ENCODE results near the gene CLDN4.
"Not testable (repeated sequence)": the region's sequence is repeated elsewhere in the genome, so short reads cannot be mapped to it uniquely, and the experiment has no call there.

Gene CLDN4

DNA sequence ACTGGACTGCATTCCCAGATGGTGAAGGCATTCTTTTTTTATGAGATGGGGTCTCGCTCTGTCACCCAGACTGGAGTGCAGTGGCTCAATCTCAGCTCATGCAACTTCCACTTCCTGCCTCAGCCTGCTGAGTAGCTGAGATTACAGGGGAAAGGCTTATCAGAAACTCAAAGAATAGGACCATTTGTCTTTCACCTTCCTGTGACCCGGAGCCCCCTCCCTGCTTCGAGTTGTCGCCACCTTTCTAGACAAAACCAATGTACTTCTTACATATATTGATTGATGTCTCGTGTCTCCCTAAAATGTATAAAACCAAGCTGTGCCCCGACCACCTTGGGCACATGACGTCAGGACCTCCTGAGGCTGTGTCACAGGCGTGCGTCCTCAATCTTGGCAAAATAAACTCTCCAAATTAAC lies 13.3 kb downstream of the CLDN4 start:
- no peak for TF ChIP-seq CTCF (conservative IDR thresholded peaks at IDR 0.05)

DNA sequence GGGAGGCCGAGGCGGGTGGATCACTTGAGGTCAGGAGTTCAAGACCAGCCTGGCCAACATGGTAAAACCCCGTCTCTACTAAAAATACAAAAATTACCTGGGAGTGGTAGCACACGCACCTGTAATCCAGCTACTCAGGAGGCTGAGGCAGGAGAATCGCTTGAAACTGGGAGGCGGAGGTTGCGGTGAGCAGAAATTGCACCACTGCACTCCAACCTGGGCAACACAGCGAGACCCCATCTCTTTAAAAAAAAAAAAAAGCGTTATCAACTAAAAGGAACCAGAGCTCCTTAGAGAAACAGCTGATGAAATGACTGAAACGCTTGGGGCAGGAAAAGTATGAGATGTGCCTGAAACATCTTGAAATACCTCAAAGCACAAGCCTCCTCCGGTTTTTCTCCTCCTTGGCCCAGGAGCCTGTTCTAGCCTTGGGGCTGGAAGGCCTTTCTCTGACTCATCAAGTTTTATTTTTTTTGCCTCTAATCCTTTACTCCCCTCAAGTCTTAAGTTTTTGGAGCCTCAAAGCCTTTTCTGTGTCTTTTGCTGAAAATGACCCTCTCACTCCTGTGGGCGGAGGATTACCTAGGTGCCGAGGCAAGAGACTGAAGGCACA lies 14.2 kb downstream of the CLDN4 start:
- H3K27ac ChIP-seq = no peak overlapping the region
- TF ChIP-seq CTCF (conservative IDR thresholded peaks at IDR 0.05) = no peak

More for the DNA sequence above, 13.3 kb downstream of the CLDN4 start:
- no peak overlapping the region for H3K27ac ChIP-seq

- H3K27ac ChIP-seq = not testable (repeated sequence)
These were observed 15.0 kb downstream of the CLDN4 start for GRCh38 chr7:73845701-73846195.

GRCh38 chr7:73847941-73848723 lies 17.3 kb downstream of the CLDN4 start:
- TF ChIP-seq CTCF (conservative IDR thresholded peaks at IDR 0.05) = no peak
- H3K27ac ChIP-seq = no peak overlapping the region

DNA sequence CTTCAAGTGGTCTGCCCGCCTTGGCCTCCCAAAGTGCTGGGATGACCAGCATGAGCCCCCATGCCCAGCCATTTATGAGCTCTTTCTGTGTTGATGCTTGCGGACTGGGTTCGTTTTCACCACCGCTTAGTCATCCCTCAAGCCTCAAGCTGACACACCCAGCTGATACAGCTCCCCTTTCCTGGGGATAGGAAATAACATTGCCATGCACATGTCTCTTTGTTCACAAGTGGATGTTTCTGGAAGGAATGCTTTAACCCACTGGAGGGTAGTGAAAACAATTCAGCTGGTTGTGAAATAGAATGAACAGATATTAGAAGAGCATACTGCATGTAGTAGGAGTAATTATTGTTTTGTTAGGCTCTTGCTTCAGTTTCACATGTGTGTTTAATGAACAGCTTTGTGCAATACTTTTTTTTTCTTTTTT lies 20.0 kb downstream of the CLDN4 start:
- no peak overlapping the region for H3K27ac ChIP-seq
- no peak for TF ChIP-seq CTCF (conservative IDR thresholded peaks at IDR 0.05)

DNA sequence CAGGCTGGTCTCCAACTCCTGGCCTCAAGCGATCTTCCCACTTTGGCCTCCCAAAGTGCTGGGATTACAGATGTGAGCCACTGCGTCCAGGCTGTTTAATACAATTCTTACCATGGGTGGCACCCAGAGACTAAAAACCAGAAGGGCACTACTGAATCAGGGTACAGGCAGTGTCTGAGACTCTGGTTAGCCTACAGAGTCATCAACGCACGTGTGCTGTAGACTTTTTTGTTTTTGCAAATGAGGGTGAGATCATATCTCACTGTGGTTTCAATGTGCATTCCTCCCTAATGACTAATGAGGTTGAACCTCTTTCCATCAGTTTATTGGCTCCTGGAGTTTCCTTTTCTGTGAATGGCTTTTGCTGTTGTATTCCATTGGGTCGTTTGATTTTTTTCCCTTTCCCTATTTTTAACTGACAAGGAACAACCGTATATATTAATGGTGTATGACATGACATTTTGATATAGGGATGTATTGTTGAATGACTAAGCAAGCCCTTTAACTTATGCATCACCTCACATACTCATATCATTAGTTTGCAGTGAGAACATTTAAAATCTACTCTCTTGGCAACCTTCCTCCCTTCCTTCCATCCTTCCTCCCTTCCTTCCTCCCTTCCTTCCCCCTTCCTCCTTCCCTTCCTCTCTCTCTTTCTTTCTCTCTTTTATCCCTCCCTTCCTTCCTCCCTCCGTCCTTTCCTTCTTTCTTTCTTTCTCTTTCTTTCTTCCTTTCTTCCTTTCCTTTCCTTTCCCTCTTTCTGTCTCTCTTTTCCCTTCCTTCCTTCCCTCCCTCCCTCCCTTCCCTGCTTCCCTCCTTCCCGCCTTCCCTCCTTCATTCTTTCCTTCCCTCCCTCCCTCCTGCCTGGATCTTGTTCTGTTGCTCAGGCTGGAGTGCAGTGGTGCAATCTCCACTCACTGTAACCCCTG lies 20.9 kb downstream of the CLDN4 start:
- no peak for TF ChIP-seq CTCF (conservative IDR thresholded peaks at IDR 0.05)
- H3K27ac ChIP-seq = no peak overlapping the region

DNA sequence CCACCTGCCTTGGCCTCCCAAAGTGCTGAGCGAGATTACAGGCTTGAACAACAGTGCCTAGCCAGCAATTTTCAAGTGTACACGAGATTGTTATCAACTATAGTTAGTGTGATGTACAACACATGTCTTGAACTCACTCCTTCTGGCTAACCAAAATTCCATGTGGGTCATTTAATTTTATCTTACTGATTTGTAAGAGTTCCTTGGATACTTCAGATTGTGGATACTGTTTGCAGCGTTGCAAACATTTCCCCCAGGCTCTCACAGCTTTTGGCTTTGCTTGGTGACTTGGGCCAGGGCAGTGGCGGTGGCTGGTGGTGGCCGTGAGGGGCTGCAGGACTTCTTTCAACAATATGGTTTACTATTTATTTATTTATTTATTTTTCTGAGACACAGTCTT lies 21.7 kb downstream of the CLDN4 start:
- no peak overlapping the region for H3K27ac ChIP-seq

More for the DNA sequence above, 21.7 kb downstream of the CLDN4 start:
- TF ChIP-seq CTCF (conservative IDR thresholded peaks at IDR 0.05) = no peak
